ENCODE data around the gene OR5V1.
"Not testable (repeated sequence)": the region's sequence is repeated elsewhere in the genome, so short reads cannot be mapped to it uniquely, and the experiment has no call there.

OR5V1 gene

GRCh38 chr6:29368765-29369164, at the start of gene OR5V1:
OR5V1 (minus strand) TSS chr6:29368865; CDS start chr6:29356195, 12,670 bp downstream.
- no peaks in the 10 kb centered on the region for H3K9me3 Mint-ChIP-seq
- H3K27me3 Mint-ChIP-seq, result peaks cover 40% of the 10 kb centered on the region
- H3K4me1 Mint-ChIP-seq (ENCODE audit: low read depth), result no peaks in the 10 kb centered on the region
- H3K27ac Mint-ChIP-seq, result no peak within 1 kb of the TSS
- H3K4me3 Mint-ChIP-seq, result no peak within 1 kb of the TSS
- H3K36me3 Mint-ChIP-seq (ENCODE audit: low read depth), result no peaks in the 10 kb centered on the region

DNA sequence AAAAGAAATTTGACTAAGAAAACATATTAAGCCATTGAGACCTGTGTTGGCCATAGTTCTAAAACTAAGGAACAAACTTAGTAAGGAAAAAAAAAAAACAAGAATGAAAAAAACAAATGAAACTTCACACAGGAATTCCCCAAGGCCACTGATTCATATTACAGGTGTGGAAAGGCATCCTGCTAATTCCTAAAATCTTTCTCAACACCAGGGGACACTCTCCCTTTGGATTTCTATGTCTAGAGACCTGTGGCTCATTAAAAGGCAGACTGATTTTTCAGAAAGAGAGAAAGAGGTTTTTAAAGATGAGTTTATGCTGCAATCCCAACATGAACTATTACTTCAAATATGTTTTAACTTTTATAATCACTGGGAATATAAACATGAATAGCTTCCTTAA, 45.9 kb upstream of the OR5V1 start, which contains the start of gene OR12D1:
Gene OR12D1 (plus strand): TSS at position 341 of the 400 bp plus-strand sequence.
- Mint-ChIP-seq H3K36me3 (ENCODE audit: low read depth) (no peaks in the 10 kb centered on the region), H3K27me3 (peaks cover 36% of the 10 kb centered on the region), H3K4me3 (no peak within 1 kb of the TSS), H3K4me1 (ENCODE audit: low read depth) (no peaks in the 10 kb centered on the region), H3K27ac (no peak within 1 kb of the TSS), H3K9me3 (peaks cover 17% of the 10 kb centered on the region)

GRCh38 chr6:29403801-29404200, 35.1 kb upstream of the OR5V1 start:
- no peak overlapping the region for H3K4me3 Mint-ChIP-seq
- H3K27me3 Mint-ChIP-seq, result peaks cover 60% of the 10 kb centered on the region

DNA sequence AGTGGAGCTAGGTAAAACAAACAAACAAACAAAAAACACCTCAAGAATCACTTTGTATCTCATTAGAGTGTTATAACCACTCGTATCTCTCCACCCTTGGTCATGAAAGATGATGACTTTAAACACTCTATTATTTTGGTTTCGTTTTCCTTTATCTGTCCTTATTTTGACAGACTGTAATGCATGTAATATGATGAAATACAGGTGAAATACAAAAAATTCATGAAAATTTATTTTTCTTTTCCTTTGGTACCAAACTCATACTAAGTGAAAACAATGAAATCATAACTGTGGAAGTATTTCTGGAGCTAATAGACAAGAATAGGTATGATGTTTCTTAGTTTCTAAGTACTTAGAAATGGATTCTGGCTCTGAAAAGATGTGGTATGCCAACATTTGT, 30.9 kb upstream of the OR5V1 start:
- Mint-ChIP-seq H3K4me1 (ENCODE audit: low read depth) (no peaks in the 10 kb centered on the region), H3K27ac (no peak overlapping the region), H3K9me3 (no peaks in the 10 kb centered on the region), H3K4me3 (no peak overlapping the region), H3K27me3 (peaks cover 56% of the 10 kb centered on the region), H3K36me3 (ENCODE audit: low read depth) (no peaks in the 10 kb centered on the region)

More at GRCh38 chr6:29403801-29404200, 35.1 kb upstream of the OR5V1 start:
- Mint-ChIP-seq H3K9me3 (no peaks in the 10 kb centered on the region), H3K27ac (no peak overlapping the region), H3K36me3 (ENCODE audit: low read depth) (no peaks in the 10 kb centered on the region), H3K4me1 (ENCODE audit: low read depth) (no peaks in the 10 kb centered on the region)

- no peaks in the 10 kb centered on the region for H3K9me3 Mint-ChIP-seq
- H3K4me1 Mint-ChIP-seq (ENCODE audit: low read depth), result no peaks in the 10 kb centered on the region
- H3K4me3 Mint-ChIP-seq, result no peak within 1 kb of the TSS
- no peaks in the 10 kb centered on the region for H3K36me3 Mint-ChIP-seq (ENCODE audit: low read depth)
- no peak within 1 kb of the TSS for H3K27ac Mint-ChIP-seq
- peaks cover 55% of the 10 kb centered on the region for H3K27me3 Mint-ChIP-seq
Observed at GRCh38 chr6:29395331-29395730, 26.7 kb upstream of the OR5V1 start, which contains the start of gene OR12D2. OR12D2 (plus strand) TSS chr6:29395631; CDS start chr6:29396700, 1,069 bp downstream.

DNA sequence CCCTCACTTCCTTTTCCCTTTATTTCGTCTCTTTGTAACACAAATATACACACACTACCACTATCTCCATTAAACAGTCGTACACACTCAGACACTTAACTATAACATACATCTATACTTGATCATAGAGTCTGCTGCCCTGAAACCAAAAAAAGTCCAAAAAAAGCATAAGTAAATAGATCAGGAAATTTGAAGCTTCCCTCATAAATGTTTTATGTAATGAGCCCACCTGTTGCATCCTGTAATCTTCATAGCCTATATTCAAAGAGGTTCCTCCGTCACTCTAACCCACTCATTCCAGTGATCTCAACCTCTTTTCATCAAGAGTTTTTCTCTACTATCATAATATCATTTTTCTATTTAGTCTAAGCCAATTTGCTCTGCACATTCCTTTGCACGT, 19.9 kb upstream of the OR5V1 start:
- H3K9me3 Mint-ChIP-seq, result no peaks in the 10 kb centered on the region
- no peak overlapping the region for H3K27ac Mint-ChIP-seq
- no peak overlapping the region for H3K4me3 Mint-ChIP-seq
- no peaks in the 10 kb centered on the region for H3K36me3 Mint-ChIP-seq (ENCODE audit: low read depth)
- peaks cover 42% of the 10 kb centered on the region for H3K27me3 Mint-ChIP-seq
- no peaks in the 10 kb centered on the region for H3K4me1 Mint-ChIP-seq (ENCODE audit: low read depth)

GRCh38 chr6:29376003-29376402, 7.3 kb upstream of the OR5V1 start:
- Mint-ChIP-seq H3K9me3 (no peaks in the 10 kb centered on the region), H3K27me3 (peaks cover 28% of the 10 kb centered on the region), H3K36me3 (ENCODE audit: low read depth) (no peaks in the 10 kb centered on the region), H3K4me3 (no peak overlapping the region), H3K27ac (no peak overlapping the region), H3K4me1 (ENCODE audit: low read depth) (no peaks in the 10 kb centered on the region)

DNA sequence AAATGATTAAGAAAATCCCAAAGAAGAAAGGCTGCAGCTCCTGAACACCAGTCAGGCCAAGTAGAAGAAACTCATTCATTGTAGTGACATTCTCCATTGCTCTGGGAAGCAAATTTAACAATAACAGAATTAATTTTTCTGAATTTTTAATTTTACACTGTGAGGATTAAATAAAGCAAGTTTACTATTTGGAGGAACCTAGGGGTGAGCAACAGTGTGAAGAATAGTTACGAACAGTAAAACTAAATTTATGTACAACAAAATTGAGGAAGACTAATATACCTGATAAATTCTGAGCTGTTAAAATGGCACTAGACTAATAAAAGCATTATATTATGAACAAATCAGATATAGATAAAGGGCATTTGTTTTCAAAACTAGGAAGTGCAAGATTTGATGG, 6.5 kb upstream of the OR5V1 start, which contains the start of gene OR12D3:
Gene OR12D3 (minus strand): TSS at position 101 of the 400 bp plus-strand sequence. CDS start 4 bp downstream, at position 97.
- H3K27ac Mint-ChIP-seq, result no peak within 1 kb of the TSS
- H3K9me3 Mint-ChIP-seq, result no peaks in the 10 kb centered on the region
- peaks cover 35% of the 10 kb centered on the region for H3K27me3 Mint-ChIP-seq
- H3K36me3 Mint-ChIP-seq (ENCODE audit: low read depth), result no peaks in the 10 kb centered on the region
- H3K4me1 Mint-ChIP-seq (ENCODE audit: low read depth), result no peaks in the 10 kb centered on the region
- H3K4me3 Mint-ChIP-seq, result no peak within 1 kb of the TSS

GRCh38 chr6:29355603-29356002, 13.1 kb downstream of the OR5V1 start:
- Mint-ChIP-seq H3K27ac (no peak overlapping the region), H3K27me3 (peaks cover 54% of the 10 kb centered on the region), H3K36me3 (ENCODE audit: low read depth) (no peaks in the 10 kb centered on the region), H3K4me1 (ENCODE audit: low read depth) (no peaks in the 10 kb centered on the region), H3K4me3 (no peak overlapping the region), H3K9me3 (peaks cover 9% of the 10 kb centered on the region)

DNA sequence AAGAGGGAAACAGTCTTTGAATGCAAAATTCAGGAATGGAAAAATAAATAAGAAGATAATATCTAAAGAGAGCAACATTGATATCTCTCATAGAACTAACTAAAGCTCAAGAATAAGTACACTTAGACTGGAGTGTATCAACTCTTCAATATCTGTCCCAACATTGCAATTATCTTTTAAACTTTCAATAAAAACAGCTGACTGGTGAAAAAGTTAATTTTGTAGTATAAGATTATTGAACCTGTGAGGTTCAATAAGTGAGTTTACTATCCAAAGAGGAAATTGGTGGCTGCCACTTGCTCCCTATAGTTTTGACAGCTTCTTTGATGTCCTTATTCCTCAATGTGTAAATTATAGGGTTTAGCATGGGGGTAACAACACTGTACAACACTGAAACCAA, 13.7 kb downstream of the OR5V1 start:
- H3K27me3 Mint-ChIP-seq, result peaks cover 53% of the 10 kb centered on the region
- peaks cover 9% of the 10 kb centered on the region for H3K9me3 Mint-ChIP-seq
- no peak overlapping the region for H3K4me3 Mint-ChIP-seq
- no peaks in the 10 kb centered on the region for H3K4me1 Mint-ChIP-seq (ENCODE audit: low read depth)
- H3K27ac Mint-ChIP-seq, result no peak overlapping the region
- H3K36me3 Mint-ChIP-seq (ENCODE audit: low read depth), result no peaks in the 10 kb centered on the region

GRCh38 chr6:29349348-29349747, 19.3 kb downstream of the OR5V1 start:
- H3K27ac Mint-ChIP-seq; H3K4me3 Mint-ChIP-seq; H3K4me1 Mint-ChIP-seq (ENCODE audit: low read depth); H3K36me3 Mint-ChIP-seq (ENCODE audit: low read depth): not testable (repeated sequence)
- Mint-ChIP-seq H3K27me3 (peaks cover 43% of the 10 kb centered on the region), H3K9me3 (peaks cover 12% of the 10 kb centered on the region)

DNA sequence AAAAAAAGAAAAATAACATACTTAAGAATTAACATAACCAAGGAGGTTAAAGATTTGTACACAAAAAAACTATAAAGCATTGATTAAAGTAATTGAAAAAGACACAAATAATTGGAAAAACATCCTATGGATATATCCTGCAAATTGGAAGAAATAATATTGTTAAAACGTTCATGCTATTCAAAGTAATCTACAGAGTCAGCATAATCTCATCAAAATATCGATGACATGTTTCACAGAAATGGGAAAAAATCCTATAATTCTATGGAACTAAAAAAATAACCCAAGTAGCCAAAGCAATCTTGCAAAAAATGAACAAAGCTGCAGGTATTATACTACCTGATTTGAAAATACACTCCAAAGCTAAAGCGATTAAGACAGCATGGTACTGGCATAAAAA, 23.3 kb downstream of the OR5V1 start:
- Mint-ChIP-seq H3K27ac (no peak overlapping the region), H3K4me1 (ENCODE audit: low read depth) (no peaks in the 10 kb centered on the region), H3K9me3 (peaks cover 3% of the 10 kb centered on the region), H3K4me3 (no peak overlapping the region), H3K36me3 (ENCODE audit: low read depth) (no peaks in the 10 kb centered on the region), H3K27me3 (peaks cover 20% of the 10 kb centered on the region)

GRCh38 chr6:29336269-29336668, 32.4 kb downstream of the OR5V1 start:
- Mint-ChIP-seq H3K9me3 (no peaks in the 10 kb centered on the region), H3K27me3 (peaks cover 37% of the 10 kb centered on the region), H3K36me3 (ENCODE audit: low read depth) (no peaks in the 10 kb centered on the region), H3K27ac (no peak overlapping the region), H3K4me3 (no peak overlapping the region), H3K4me1 (ENCODE audit: low read depth) (peaks cover 6% of the 10 kb centered on the region)

DNA sequence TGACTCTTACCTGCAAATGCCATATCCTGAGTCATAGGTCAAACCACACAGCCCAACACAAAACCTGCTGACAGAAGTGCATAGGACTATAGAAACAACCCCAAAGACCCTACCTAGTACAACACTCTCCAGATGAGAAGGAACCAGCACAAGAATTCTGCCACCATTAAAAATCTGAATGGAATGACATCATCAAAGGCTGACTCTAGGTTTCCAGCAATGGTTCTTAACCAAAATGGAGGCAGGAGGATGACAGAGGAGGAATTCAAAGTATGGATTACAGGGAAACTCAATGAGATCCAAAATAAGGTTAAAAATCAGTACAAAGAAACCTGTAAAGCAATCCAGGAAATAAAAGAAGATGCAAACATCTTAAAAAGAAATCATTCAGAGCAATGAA, 36.0 kb downstream of the OR5V1 start:
- Mint-ChIP-seq H3K27me3 (peaks cover 37% of the 10 kb centered on the region), H3K36me3 (ENCODE audit: low read depth) (no peaks in the 10 kb centered on the region), H3K4me3 (no peak overlapping the region), H3K4me1 (ENCODE audit: low read depth) (peaks cover 6% of the 10 kb centered on the region), H3K9me3 (no peaks in the 10 kb centered on the region), H3K27ac (no peak overlapping the region)

- Mint-ChIP-seq H3K27me3 (peaks cover 30% of the 10 kb centered on the region), H3K9me3 (no peaks in the 10 kb centered on the region), H3K36me3 (ENCODE audit: low read depth) (no peaks in the 10 kb centered on the region), H3K4me1 (ENCODE audit: low read depth) (no peaks in the 10 kb centered on the region), H3K4me3 (no peak overlapping the region), H3K27ac (no peak overlapping the region)
Observed at GRCh38 chr6:29325777-29326176, 42.9 kb downstream of the OR5V1 start.

GRCh38 chr6:29323332-29323731, 45.3 kb downstream of the OR5V1 start:
- H3K27ac Mint-ChIP-seq; H3K36me3 Mint-ChIP-seq (ENCODE audit: low read depth); H3K4me1 Mint-ChIP-seq (ENCODE audit: low read depth); H3K9me3 Mint-ChIP-seq; H3K4me3 Mint-ChIP-seq: not testable (repeated sequence)
- H3K27me3 Mint-ChIP-seq, result peaks cover 25% of the 10 kb centered on the region
